ENCODE measurements around the gene PHGDH.

PHGDH gene

GRCh38 chr1:119732465-119733168 is 20.9 kb downstream of the PHGDH start:
- no peak for DNase-seq

- DNase-seq = no peak
These were observed 22.0 kb downstream of the PHGDH start for GRCh38 chr1:119733754-119734153.

GRCh38 chr1:119735217-119735616 is 23.5 kb downstream of the PHGDH start:
- no peak for DNase-seq

GRCh38 chr1:119736649-119737039 is 24.9 kb downstream of the PHGDH start:
- DNase-seq = no peak

- DNase-seq = no peak
These were observed 25.4 kb downstream of the PHGDH start for GRCh38 chr1:119737040-119737682.

GRCh38 chr1:119738100-119738720 is 26.5 kb downstream of the PHGDH start:
- DNase-seq = no peak

- no peak for DNase-seq
These were observed 27.4 kb downstream of the PHGDH start for GRCh38 chr1:119739150-119739549.

- no peak for DNase-seq
These were observed 28.5 kb downstream of the PHGDH start for GRCh38 chr1:119740261-119740660.

- no peak for DNase-seq
These were observed 29.4 kb downstream of the PHGDH start for GRCh38 chr1:119740896-119741780.

- no peak for DNase-seq
These were observed 30.5 kb downstream of the PHGDH start for GRCh38 chr1:119742202-119742601.

- DNase-seq = no peak
These were observed 30.9 kb downstream of the PHGDH start for GRCh38 chr1:119742677-119743076.

GRCh38 chr1:119743308-119743707 is 31.6 kb downstream of the PHGDH start:
- no peak for DNase-seq

GRCh38 chr1:119743776-119744597 is 32.3 kb downstream of the PHGDH start:
- DNase-seq = peak; percentile 32 to 43

- DNase-seq = no peak
These were observed 32.8 kb downstream of the PHGDH start for GRCh38 chr1:119744598-119744942.

- DNase-seq = no peak
These were observed 33.3 kb downstream of the PHGDH start for GRCh38 chr1:119745034-119745433.

- DNase-seq = no peak
These were observed 35.7 kb downstream of the PHGDH start for GRCh38 chr1:119747451-119747850.

- DNase-seq = no peak
These were observed 36.3 kb downstream of the PHGDH start for GRCh38 chr1:119748040-119748439.

GRCh38 chr1:119752592-119752991 is 40.9 kb downstream of the PHGDH start:
- no peak for DNase-seq

GRCh38 chr1:119758584-119758983 is 46.9 kb downstream of the PHGDH start:
- no peak for DNase-seq

- DNase-seq = no peak
These were observed 50.7 kb downstream of the PHGDH start for GRCh38 chr1:119762409-119762808.

GRCh38 chr1:119762953-119763352 is 51.2 kb downstream of the PHGDH start:
- DNase-seq = no peak

- no peak for DNase-seq
These were observed 52.5 kb downstream of the PHGDH start for GRCh38 chr1:119764220-119764619.

All from stimulated activated CD4-positive, alpha-beta T cell treated with anti-CD3 and anti-CD28 coated beads, Interleukin-2, amount 100 ng/mL, for 48 hours (primary cell).